AG10803 (cell line): ENCODE measurements around the gene DCHS2.

Experiments used
- DNase-seq: peaks from one replicate; pipeline ENCODE4 v3.0.0; 2010; ENCODE audit warnings: low read depth
- H3K4me3 ChIP-seq: 2 replicates; pipeline ENCODE4 v1.5.1; 2011; ENCODE audit warnings: mild to moderate bottlenecking, low read length, control low read depth
- CTCF ChIP-seq: conservative IDR thresholded peaks from 2 replicates; pipeline ENCODE4 v1.5.1; 2011; ENCODE audit warnings: mild to moderate bottlenecking, low read length, control low read depth, inconsistent platforms

The DCHS2 gene

GRCh38 chr4:154329939-154330338 lies 161.7 kb downstream of the DCHS2 start:
- no peak for TF ChIP-seq CTCF
- H3K4me3 ChIP-seq: no peak overlapping the region
- peak; percentile 75 for DNase-seq

- DNase-seq: peak; percentile 35
- H3K4me3 ChIP-seq: no peak overlapping the region
- TF ChIP-seq CTCF: peak; percentile 54
Observed at GRCh38 chr4:154329268-154329868, 162.2 kb downstream of the DCHS2 start.

- no peak overlapping the region for H3K4me3 ChIP-seq
- no peak for DNase-seq
- TF ChIP-seq CTCF: no peak
Observed at GRCh38 chr4:154328030-154328429, 163.6 kb downstream of the DCHS2 start.

GRCh38 chr4:154320521-154320920 lies 171.1 kb downstream of the DCHS2 start:
- no peak for TF ChIP-seq CTCF
- H3K4me3 ChIP-seq: no peak overlapping the region
- DNase-seq: no peak

- no peak for DNase-seq
- H3K4me3 ChIP-seq: no peak overlapping the region
- TF ChIP-seq CTCF: no peak
Observed at GRCh38 chr4:154319736-154320135, 171.9 kb downstream of the DCHS2 start.

- no peak for TF ChIP-seq CTCF
- no peak for DNase-seq
- no peak overlapping the region for H3K4me3 ChIP-seq
Observed at GRCh38 chr4:154317201-154317999, 174.2 kb downstream of the DCHS2 start.

- no peak overlapping the region for H3K4me3 ChIP-seq
- no peak for DNase-seq
- TF ChIP-seq CTCF: no peak
Observed at GRCh38 chr4:154315741-154316140, 175.9 kb downstream of the DCHS2 start.
